Measurements from ENCODE around the gene MGAT4A.

GRCh38 chr2:98578231-98578630 is 152.7 kb downstream of the MGAT4A start:
- TF ChIP-seq CTCF (IDR thresholded peaks at IDR 0.05 in 2 of 3, conservative IDR thresholded peaks at IDR 0.05 in 1 of 3; ENCODE audit: control insufficient read depth in 2 of 3, extremely low read depth in 1 of 3, insufficient read depth in 1 of 3, low read depth in 3 of 3, low read length in 3 of 3) (no peak), ESRRA (IDR thresholded peaks at IDR 0.05; ENCODE audit: low read length) (no peak), CHD4 (IDR thresholded peaks at IDR 0.05) (no peak), CUX1 (IDR thresholded peaks at IDR 0.05; ENCODE audit: insufficient replicate concordance, low read depth, low read length) (no peak), SMC3 (IDR thresholded peaks at IDR 0.05; ENCODE audit: borderline replicate concordance, low read length) (no peak), ZNF274 (IDR thresholded peaks at IDR 0.05; ENCODE audit: insufficient read depth, insufficient read length) (no peak)

Data from GM12878 (cell line).